ENCODE measurements around the gene NPLOC4.

Gene NPLOC4

DNA sequence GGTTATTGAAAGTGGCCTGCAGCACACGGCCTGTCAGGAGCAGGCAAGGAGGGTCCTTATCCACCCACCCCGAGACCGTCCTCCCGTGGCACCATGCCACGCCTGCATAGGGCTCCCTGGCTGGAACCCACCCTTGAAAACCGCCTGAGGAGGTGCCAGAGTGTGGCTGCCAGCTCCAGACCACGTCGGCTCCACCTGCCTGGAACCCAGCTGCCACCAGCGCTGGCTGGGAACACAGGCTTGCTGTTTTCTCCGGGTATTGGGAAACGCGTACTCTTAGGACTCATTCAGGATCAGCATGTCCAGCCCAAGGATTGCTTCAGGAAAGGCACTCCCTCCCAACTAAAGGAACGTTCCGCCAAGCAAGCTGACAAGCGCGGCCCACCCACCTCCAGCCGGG lies 40.0 kb upstream of the NPLOC4 start:
- TF ChIP-seq SIN3A (IDR thresholded peaks at IDR 0.05; ENCODE audit: borderline replicate concordance, insufficient read depth, low read length) (no peak), POLR2AphosphoS5 (IDR thresholded peaks at IDR 0.05; ENCODE audit: low read depth, low read length) (no peak)
- TF ChIP-seq, protein P1, sequence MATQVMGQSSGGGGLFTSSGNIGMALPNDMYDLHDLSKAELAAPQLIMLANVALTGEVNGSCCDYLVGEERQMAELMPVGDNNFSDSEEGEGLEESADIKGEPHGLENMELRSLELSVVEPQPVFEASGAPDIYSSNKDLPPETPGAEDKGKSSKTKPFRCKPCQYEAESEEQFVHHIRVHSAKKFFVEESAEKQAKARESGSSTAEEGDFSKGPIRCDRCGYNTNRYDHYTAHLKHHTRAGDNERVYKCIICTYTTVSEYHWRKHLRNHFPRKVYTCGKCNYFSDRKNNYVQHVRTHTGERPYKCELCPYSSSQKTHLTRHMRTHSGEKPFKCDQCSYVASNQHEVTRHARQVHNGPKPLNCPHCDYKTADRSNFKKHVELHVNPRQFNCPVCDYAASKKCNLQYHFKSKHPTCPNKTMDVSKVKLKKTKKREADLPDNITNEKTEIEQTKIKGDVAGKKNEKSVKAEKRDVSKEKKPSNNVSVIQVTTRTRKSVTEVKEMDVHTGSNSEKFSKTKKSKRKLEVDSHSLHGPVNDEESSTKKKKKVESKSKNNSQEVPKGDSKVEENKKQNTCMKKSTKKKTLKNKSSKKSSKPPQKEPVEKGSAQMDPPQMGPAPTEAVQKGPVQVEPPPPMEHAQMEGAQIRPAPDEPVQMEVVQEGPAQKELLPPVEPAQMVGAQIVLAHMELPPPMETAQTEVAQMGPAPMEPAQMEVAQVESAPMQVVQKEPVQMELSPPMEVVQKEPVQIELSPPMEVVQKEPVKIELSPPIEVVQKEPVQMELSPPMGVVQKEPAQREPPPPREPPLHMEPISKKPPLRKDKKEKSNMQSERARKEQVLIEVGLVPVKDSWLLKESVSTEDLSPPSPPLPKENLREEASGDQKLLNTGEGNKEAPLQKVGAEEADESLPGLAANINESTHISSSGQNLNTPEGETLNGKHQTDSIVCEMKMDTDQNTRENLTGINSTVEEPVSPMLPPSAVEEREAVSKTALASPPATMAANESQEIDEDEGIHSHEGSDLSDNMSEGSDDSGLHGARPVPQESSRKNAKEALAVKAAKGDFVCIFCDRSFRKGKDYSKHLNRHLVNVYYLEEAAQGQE (IDR thresholded peaks at IDR 0.05; ENCODE audit: insufficient read depth in 1 of 2, low read depth in 2 of 2, low read length in 2 of 2): no peak

DNA sequence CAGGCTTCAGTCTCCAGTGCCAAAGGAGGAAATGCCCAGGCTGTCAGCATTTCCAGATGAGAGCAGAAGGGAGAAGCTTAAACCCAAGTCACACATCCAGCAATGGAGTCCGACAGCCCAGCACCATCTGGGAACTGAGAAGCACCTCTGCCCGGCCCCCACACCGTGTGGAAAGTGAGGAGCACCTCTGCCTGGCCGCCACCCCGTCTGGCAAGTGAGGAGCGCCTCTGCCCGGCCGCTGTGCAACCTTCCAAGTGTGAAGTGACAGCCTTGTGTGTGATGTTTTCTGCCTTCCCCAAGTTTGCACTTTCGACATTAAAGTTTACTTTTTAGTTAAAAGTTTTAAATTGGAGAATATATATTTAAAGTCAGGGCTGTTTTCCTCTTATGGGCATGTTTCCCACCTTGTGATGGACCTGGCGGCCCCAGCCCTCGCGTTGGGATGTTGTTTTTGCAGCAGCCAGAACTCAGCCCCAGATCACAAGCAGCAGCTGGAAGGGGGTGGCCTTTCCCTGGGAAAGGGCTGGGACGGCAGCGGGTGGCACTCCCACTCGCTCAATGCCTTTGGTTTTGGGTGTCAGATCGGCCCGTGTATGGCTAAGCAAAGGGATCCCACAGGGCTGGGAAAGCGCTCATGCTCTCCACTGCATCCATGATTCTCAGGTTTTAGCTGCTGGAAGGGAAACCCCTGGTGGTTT lies 36.8 kb upstream of the NPLOC4 start:
- TF ChIP-seq, protein P1 (IDR thresholded peaks at IDR 0.05; ENCODE audit: insufficient read depth in 1 of 2, low read depth in 2 of 2, low read length in 2 of 2): no peak
- TF ChIP-seq POLR2AphosphoS5 (IDR thresholded peaks at IDR 0.05; ENCODE audit: low read depth, low read length) (no peak), SIN3A (IDR thresholded peaks at IDR 0.05; ENCODE audit: borderline replicate concordance, insufficient read depth, low read length) (no peak), FOXP2 (optimal IDR thresholded peaks at IDR 0.05; ENCODE audit: borderline replicate concordance, extremely low read depth, extremely low read length, insufficient read depth) (no peak), TAF1 (IDR thresholded peaks at IDR 0.05; ENCODE audit: borderline replicate concordance, insufficient read depth, low read length) (no peak)

DNA sequence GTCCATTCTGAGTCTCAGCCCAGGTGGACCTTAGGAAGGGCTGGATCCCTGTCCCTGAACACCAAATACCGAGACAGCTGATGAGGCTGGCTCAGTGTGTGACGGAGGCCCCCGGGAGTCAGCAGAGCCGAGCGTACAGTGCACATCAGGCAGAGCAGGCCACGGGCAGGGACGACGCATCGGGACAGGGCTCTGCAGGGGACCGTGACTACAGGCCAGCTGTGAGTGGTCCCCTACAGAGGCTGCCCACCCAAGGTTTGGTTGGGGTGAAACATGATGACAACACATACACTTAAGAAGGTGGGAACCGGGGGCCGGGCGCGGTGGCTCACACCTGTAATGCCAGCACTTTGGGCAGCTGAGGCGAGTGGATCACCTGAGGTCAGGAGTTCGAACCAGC lies 36.0 kb upstream of the NPLOC4 start:
- TF ChIP-seq SIN3A (IDR thresholded peaks at IDR 0.05; ENCODE audit: borderline replicate concordance, insufficient read depth, low read length): no peak
- TF ChIP-seq TAF1 (IDR thresholded peaks at IDR 0.05; ENCODE audit: borderline replicate concordance, insufficient read depth, low read length): no peak
- TF ChIP-seq, protein P1 (IDR thresholded peaks at IDR 0.05; ENCODE audit: insufficient read depth in 1 of 2, low read depth in 2 of 2, low read length in 2 of 2): no peak
- no peak for TF ChIP-seq FOXP2 (optimal IDR thresholded peaks at IDR 0.05; ENCODE audit: borderline replicate concordance, extremely low read depth, extremely low read length, insufficient read depth)
- no peak for TF ChIP-seq POLR2AphosphoS5 (IDR thresholded peaks at IDR 0.05; ENCODE audit: low read depth, low read length)

DNA sequence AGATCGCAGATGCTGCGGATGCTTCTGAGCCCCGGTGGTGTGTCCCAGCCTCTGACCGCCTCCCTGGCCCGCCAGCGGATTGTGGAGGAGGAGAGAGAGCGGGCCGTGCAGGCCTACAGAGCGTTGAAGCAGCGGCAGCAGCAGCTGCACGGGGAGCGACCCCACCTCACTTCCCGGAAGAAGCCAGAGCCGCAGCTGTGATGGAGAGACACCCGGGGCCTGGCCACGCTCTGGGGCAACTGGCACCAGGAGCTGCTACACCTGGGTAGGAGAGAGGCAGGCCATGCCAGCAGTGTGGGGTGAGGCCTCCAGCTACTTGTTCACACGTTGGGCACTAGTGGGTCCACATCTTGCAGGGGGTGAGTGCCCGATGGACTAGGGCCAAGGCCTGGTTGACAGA lies 35.6 kb upstream of the NPLOC4 start:
- TF ChIP-seq SIN3A (IDR thresholded peaks at IDR 0.05; ENCODE audit: borderline replicate concordance, insufficient read depth, low read length) (no peak), FOXP2 (optimal IDR thresholded peaks at IDR 0.05; ENCODE audit: borderline replicate concordance, extremely low read depth, extremely low read length, insufficient read depth) (no peak), POLR2AphosphoS5 (IDR thresholded peaks at IDR 0.05; ENCODE audit: low read depth, low read length) (no peak), TAF1 (IDR thresholded peaks at IDR 0.05; ENCODE audit: borderline replicate concordance, insufficient read depth, low read length) (no peak)
- TF ChIP-seq, protein P1 (IDR thresholded peaks at IDR 0.05; ENCODE audit: insufficient read depth in 1 of 2, low read depth in 2 of 2, low read length in 2 of 2): no peak

DNA sequence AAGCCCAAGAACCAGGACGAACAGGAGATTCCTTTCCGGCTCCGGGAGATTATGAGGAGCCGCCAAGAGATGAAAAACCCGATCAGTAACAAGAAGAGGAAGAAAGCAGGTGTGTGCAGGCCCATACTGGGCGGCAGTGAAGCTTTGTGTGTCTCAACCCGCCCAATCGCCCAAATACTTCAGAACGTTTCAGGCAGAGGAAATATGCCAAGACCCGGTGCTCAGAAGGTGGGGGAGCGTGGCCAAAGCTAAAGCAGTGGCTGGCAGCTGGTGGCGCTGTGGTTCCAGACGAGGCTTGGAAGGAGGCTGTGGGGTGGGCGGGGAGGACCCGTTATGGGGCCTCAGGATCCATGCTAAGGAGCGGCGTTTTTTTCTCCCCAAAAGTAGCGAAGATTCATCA lies 30.8 kb upstream of the NPLOC4 start:
- TF ChIP-seq SIN3A (IDR thresholded peaks at IDR 0.05; ENCODE audit: borderline replicate concordance, insufficient read depth, low read length) (no peak), FOXP2 (optimal IDR thresholded peaks at IDR 0.05; ENCODE audit: borderline replicate concordance, extremely low read depth, extremely low read length, insufficient read depth) (no peak), TAF1 (IDR thresholded peaks at IDR 0.05; ENCODE audit: borderline replicate concordance, insufficient read depth, low read length) (no peak), POLR2AphosphoS5 (IDR thresholded peaks at IDR 0.05; ENCODE audit: low read depth, low read length) (no peak)
- TF ChIP-seq, protein P1 (IDR thresholded peaks at IDR 0.05; ENCODE audit: insufficient read depth in 1 of 2, low read depth in 2 of 2, low read length in 2 of 2): no peak
